ENCODE measurements around the gene GLIS1.

Gene GLIS1

GRCh38 chr1:53620061-53620855 is 118.7 kb downstream of the GLIS1 start:
- TF ChIP-seq, protein P1, sequence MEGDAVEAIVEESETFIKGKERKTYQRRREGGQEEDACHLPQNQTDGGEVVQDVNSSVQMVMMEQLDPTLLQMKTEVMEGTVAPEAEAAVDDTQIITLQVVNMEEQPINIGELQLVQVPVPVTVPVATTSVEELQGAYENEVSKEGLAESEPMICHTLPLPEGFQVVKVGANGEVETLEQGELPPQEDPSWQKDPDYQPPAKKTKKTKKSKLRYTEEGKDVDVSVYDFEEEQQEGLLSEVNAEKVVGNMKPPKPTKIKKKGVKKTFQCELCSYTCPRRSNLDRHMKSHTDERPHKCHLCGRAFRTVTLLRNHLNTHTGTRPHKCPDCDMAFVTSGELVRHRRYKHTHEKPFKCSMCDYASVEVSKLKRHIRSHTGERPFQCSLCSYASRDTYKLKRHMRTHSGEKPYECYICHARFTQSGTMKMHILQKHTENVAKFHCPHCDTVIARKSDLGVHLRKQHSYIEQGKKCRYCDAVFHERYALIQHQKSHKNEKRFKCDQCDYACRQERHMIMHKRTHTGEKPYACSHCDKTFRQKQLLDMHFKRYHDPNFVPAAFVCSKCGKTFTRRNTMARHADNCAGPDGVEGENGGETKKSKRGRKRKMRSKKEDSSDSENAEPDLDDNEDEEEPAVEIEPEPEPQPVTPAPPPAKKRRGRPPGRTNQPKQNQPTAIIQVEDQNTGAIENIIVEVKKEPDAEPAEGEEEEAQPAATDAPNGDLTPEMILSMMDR (conservative IDR thresholded peaks at IDR 0.05; ENCODE audit: low read depth, low read length): no peak
- peak; percentile 14 for DNase-seq (ENCODE audit: low read depth)
- no peak overlapping the region for H3K4me3 ChIP-seq (ENCODE audit: low read depth, low read length)

GRCh38 chr1:53619367-53620060 is 119.5 kb downstream of the GLIS1 start:
- H3K4me3 ChIP-seq (ENCODE audit: low read depth, low read length): no peak overlapping the region
- TF ChIP-seq, protein P1 (conservative IDR thresholded peaks at IDR 0.05; ENCODE audit: low read depth, low read length): no peak
- DNase-seq (ENCODE audit: low read depth): no peak

DNA sequence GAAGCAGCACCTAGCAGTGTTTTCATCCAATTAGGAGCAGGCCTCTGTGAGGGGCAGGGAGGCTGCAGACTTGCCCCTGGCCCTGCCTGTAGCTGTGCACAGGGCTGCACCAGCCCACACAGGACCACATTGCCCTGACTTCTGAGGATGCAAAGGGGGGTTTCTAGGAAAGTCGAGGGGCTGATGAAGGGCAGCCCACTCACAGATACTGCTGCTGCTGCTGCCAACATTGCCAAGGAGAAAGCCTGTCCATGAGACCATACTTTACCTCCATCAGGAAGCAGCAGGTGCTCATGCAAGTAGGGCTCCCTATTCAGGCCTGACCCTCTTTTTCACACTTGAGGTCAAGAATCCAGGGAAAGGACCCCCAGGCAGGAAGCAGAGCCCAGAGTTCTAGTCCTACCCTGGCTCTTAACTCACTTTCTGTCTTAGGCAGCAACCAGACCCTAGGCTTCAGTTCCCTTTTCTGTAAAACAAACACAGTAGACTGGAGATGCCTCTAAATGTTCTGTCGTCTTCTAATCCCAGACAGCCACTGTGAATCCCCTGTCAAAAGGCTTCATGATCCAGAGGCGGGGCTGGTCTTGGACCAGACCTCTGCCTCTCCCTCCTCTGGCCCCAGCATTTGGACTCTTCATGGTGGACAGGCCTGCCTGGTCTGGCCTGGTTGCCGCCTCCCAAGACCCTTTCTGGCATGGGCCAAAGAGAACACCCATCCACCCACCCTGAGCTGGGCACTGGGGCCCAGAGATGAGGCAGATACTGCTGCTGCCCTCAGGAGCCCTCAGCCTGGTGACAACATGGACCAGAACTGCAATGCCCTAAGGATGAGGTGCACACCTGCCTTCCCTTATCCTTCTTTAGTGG is 120.2 kb downstream of the GLIS1 start:
- DNase-seq (ENCODE audit: low read depth): no peak
- TF ChIP-seq, protein P1 (conservative IDR thresholded peaks at IDR 0.05; ENCODE audit: low read depth, low read length): no peak
- H3K4me3 ChIP-seq (ENCODE audit: low read depth, low read length): no peak overlapping the region

GRCh38 chr1:53617851-53618499 is 121.0 kb downstream of the GLIS1 start:
- no peak for DNase-seq (ENCODE audit: low read depth)
- no peak overlapping the region for H3K4me3 ChIP-seq (ENCODE audit: low read depth, low read length)
- TF ChIP-seq, protein P1 (conservative IDR thresholded peaks at IDR 0.05; ENCODE audit: low read depth, low read length): no peak

DNA sequence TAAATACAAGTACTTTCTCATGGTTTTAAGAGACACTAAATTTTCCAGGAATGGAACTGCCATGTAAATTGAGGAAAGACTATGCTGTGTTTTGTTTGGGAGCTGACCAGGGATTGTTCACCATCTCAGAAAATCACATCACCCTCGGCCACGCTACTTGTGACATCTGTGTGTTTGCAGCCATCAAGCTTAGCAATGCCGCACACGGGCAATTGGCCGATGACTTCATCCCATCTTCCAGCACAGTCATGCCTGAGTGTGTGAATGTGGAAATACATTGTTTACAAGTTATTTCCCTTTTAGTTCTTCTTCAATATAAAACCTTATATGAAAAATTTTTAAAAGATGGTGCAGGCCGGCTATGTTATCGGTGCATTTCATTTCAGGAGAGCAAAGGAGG is 121.6 kb downstream of the GLIS1 start:
- DNase-seq (ENCODE audit: low read depth): peak; percentile 44
- H3K4me3 ChIP-seq (ENCODE audit: low read depth, low read length): no peak overlapping the region
- TF ChIP-seq, protein P1 (conservative IDR thresholded peaks at IDR 0.05; ENCODE audit: low read depth, low read length): no peak

DNA sequence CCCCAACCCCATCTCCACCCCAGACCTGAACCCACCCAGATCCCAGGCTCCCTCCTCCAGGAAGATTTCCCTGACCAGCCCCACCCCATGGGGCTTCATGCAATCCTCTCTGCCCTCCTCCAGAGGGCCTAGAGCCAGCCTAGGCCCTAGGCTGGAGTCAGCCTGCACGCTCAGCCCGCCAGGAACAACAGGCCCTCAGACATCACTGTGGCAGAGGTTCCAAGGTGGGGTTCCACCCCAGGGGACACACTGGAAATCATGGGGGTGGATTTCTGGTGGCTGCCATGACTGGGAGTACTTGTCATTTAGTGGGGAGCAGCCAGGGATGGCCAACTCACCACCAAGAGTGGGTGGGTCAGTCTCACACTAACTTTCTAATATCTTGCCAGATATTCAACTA is 122.0 kb downstream of the GLIS1 start:
- no peak overlapping the region for H3K4me3 ChIP-seq (ENCODE audit: low read depth, low read length)
- TF ChIP-seq, protein P1 (conservative IDR thresholded peaks at IDR 0.05; ENCODE audit: low read depth, low read length): peak; percentile 19
- no peak for DNase-seq (ENCODE audit: low read depth)
